ENCODE results near the gene RGPD6. TPM values are rescaled to one million over a fixed set of nuclear protein-coding genes. Genes with fewer than 3 reads are reported as not detected.
A peak's percentile ranks its signal among the peaks of the same experiment; 100 is the strongest.
"Not testable (repeated sequence)": the region's sequence is repeated elsewhere in the genome, so short reads cannot be mapped to it uniquely, and the experiment has no call there.

Gene RGPD6
- 19.7 and 41.8 TPM in 2 replicates for total RNA-seq (2014; rRNA removed; shearing (Covaris generic))

- not testable (repeated sequence) for H3K4me3 ChIP-seq (ENCODE audit: insufficient read depth, low read depth, low read length); H3K36me3 ChIP-seq (replicated peaks; ENCODE audit: control insufficient read depth, insufficient read depth, low read length); DNase-seq; H3K27me3 ChIP-seq (ENCODE audit: control insufficient read depth, insufficient read depth, low read length)
Measured at GRCh38 chr2:110576763-110577416, at the start of gene RGPD6. Gene RGPD6, minus strand, starts transcription at chr2:110577222. Its CDS starts 198 bp downstream, at chr2:110577024.

DNA sequence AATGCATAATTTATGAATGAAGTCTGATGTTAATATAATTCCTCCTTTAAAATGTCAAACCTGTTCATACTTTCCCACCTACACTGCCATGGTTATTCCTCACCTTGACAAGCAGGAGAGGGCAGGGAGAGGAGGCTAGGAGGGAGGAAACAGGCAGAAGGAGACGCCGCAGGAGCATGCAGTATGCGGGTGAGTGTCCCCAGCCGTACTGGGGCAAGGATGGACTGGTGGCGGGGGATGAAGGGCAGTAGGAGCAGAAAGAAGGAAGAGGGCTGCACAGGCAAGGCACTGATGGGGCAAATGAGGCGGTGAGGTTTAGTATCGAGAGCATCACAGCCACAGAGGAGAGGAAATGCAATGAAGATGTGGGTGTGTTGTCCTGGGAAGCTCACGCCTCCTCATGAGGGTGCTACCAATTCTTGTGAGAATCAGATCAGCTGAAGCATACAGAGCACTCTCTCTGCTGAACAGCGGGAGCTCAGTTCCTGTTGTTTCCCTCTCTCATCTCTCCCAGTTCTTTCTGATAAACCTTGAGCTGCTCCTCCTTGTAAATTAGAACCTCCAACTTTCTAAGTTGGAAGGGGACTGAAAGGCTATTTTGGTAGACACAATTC is 42.4 kb upstream of the RGPD6 start:
- DNase-seq; H3K4me3 ChIP-seq (ENCODE audit: insufficient read depth, low read depth, low read length); H3K27me3 ChIP-seq (ENCODE audit: control insufficient read depth, insufficient read depth, low read length); H3K36me3 ChIP-seq (replicated peaks; ENCODE audit: control insufficient read depth, insufficient read depth, low read length): not testable (repeated sequence)

DNA sequence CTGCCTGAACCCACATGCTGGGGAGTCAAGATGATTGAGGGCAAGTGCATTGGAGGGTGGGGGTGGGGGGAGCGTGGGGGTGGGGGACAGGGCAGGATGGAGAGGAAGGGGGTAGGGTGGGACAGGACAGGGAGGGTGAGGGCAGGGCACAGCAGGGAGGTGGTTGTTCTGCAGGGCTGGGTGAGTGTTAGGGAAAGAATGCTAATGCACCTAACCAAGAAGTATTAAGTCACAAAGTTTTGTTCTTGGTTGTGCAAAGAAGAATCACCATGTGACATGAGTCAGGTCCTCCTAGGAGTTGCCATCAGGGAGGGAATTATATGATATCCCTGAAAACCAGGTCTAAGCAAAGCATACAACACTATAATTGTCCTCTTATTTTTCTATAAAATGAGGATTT is 36.9 kb upstream of the RGPD6 start:
- not testable (repeated sequence) for DNase-seq

DNA sequence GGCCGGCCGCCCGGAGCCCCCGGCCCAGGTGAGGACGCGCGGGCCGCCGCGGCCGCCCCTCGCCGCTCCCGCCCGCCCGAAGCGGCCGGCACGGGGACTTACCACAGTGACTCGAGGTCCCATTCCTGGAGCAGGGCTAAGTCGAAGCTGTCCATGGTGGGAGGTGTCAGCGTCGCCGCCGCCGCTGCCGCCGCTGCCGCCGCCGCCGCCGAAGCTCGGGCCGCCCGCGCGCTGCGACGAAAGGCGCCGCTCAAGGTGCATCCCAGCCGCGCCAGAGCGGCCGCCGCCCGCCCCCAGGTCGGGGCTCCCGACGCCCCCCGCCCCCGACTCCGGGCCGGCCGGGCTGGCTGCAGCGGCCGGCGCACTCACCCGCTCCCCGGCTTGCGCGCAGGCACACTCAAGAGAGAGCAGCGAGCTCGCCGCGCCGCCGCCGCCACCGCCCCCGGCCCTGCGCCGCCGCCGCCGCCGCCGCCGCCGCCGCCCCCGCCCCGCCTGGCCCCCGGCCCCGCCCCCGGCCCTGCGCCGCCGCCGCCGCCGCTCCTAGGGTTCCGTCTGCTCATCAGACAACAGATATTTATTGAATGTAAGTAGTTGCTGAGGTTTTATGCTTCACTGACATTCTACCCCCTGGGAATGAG is 33.7 kb upstream of the RGPD6 start:
- not testable (repeated sequence) for H3K4me3 ChIP-seq (ENCODE audit: insufficient read depth, low read depth, low read length); DNase-seq; H3K36me3 ChIP-seq (replicated peaks; ENCODE audit: control insufficient read depth, insufficient read depth, low read length); H3K27me3 ChIP-seq (ENCODE audit: control insufficient read depth, insufficient read depth, low read length)

More for the DNA sequence above, 36.9 kb upstream of the RGPD6 start:
- not testable (repeated sequence) for H3K36me3 ChIP-seq (replicated peaks; ENCODE audit: control insufficient read depth, insufficient read depth, low read length); H3K4me3 ChIP-seq (ENCODE audit: insufficient read depth, low read depth, low read length); H3K27me3 ChIP-seq (ENCODE audit: control insufficient read depth, insufficient read depth, low read length)

- not testable (repeated sequence) for DNase-seq; H3K36me3 ChIP-seq (replicated peaks; ENCODE audit: control insufficient read depth, insufficient read depth, low read length); H3K27me3 ChIP-seq (ENCODE audit: control insufficient read depth, insufficient read depth, low read length)
- H3K4me3 ChIP-seq (ENCODE audit: insufficient read depth, low read depth, low read length): peak overlapping the region; percentile 14
Measured at GRCh38 chr2:110609843-110610612, 33.0 kb upstream of the RGPD6 start.

DNA sequence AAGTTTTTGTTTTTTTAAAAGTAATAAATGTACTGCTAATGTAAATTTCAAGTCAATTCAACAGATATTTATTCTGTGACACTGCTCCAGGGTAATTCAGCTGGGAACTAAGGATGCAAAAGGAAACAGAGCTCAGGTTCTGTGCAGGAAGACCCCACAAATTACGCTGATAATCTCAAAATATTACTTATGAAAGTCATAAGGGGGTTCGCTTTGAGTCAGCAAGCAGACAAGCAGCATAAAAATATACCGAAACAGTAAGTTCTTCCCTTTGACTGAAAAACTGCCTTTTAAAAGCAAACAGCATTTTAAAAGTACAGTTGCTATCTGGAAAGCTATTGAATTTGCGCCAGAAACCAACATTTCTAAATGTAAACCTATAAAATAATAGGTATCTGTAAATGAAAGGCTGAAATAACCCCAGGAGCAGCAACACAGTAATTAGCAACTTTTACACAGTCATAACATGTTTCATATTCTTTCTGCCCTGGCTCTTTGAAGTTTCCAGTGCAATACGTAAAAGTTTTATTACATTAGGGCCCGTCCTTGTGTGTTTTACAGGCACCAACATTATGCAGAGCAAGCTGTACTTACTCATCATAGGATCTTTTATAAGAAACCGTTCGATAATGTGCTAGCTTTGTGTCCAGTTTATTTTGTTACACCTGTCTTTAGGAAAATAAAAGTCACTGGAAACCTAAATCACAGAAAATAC is 31.9 kb upstream of the RGPD6 start:
- DNase-seq; H3K27me3 ChIP-seq (ENCODE audit: control insufficient read depth, insufficient read depth, low read length); H3K4me3 ChIP-seq (ENCODE audit: insufficient read depth, low read depth, low read length): not testable (repeated sequence)

DNA sequence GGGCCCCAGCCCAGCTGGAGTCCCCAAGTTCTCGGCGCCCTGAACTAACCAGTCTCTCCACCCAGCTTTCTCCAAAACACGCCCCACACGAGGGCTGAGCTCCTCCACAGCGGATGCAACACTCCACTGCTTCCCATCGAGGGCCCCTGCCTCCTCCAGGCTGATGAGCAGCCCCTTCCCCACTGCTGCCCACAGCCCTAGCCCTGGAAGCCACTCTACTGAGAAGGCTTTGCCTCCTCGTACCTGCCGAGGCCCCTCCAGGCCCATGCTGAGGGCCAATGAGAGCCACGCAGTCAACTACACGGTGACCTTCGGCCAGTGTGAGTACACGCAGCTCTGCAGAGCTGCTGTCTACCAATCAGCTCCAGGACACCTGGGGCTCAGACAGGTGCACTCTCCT is 28.0 kb upstream of the RGPD6 start:
- not testable (repeated sequence) for H3K27me3 ChIP-seq (ENCODE audit: control insufficient read depth, insufficient read depth, low read length); H3K36me3 ChIP-seq (replicated peaks; ENCODE audit: control insufficient read depth, insufficient read depth, low read length); DNase-seq

More for the DNA sequence above, 31.9 kb upstream of the RGPD6 start:
- not testable (repeated sequence) for H3K36me3 ChIP-seq (replicated peaks; ENCODE audit: control insufficient read depth, insufficient read depth, low read length)

DNA sequence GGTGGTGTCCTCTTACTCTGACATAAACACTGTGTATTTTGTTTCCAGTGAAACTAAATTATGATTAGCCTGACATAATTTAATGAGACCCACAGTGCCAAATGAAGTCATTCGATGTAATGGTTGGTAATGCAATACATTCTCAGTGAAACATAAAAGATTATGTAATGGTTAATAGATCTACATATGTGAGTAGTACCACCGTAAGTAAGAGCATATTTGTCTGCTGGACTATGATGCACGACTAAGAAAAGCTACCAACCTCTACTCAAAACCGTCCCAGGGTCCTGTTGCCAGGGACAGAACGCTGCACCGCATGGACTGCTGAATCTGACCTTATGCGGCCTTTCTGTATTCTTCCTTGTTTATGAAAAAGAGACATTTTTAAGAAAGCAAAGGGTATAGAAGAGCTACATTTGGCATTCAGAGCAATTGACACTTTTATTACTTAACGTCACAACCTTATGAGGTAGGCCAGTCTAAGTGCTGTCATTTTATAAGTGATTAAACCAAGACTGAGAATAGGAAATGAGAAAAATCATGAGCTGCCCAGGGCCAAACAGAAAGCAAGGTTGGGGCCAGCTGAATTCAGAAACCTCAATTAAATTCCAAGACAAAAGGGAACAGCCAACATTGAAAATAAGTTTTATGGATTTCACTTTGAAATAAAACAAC is 27.0 kb upstream of the RGPD6 start:
- not testable (repeated sequence) for DNase-seq; H3K36me3 ChIP-seq (replicated peaks; ENCODE audit: control insufficient read depth, insufficient read depth, low read length); H3K27me3 ChIP-seq (ENCODE audit: control insufficient read depth, insufficient read depth, low read length); H3K4me3 ChIP-seq (ENCODE audit: insufficient read depth, low read depth, low read length)

More for the DNA sequence above, 28.0 kb upstream of the RGPD6 start:
- not testable (repeated sequence) for H3K4me3 ChIP-seq (ENCODE audit: insufficient read depth, low read depth, low read length)

DNA sequence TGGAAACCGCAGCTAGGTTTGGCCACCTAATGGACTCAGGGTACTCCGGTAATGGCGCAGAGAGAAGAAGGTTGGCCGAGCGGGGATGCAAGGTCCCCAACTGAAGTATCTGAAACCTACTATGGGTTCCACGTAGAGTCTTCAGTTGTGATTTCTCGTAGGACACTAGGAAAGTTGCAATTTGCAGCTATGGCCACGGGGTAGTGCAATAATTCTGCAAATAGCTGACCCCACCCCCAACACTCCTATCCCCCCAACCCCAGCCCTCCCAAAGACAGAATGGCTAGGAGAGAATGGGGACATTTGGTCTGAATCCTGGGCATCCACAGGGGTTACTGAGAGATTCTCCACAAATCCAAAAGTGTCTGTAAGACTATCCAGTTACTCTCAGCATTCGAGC is 25.1 kb upstream of the RGPD6 start:
- not testable (repeated sequence) for DNase-seq; H3K4me3 ChIP-seq (ENCODE audit: insufficient read depth, low read depth, low read length); H3K36me3 ChIP-seq (replicated peaks; ENCODE audit: control insufficient read depth, insufficient read depth, low read length); H3K27me3 ChIP-seq (ENCODE audit: control insufficient read depth, insufficient read depth, low read length)

DNA sequence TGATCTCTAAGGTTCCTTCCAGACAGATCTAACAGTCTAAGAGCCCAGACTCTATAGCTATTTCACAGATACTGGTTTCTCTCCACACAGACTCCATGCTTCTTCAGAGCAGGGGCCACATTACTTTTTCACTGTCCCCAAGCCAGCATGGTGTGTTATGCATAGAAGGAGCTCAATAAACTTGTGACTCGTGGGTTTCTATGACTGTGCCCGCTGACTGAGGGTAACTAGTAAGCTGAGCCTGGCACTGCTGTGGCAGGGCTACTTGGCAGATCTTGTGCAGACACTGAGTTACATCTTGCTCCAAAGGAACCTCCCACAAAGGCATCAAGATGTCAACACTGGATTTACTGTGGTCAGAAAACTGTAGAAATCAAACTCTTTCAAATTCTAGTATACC is 15.0 kb upstream of the RGPD6 start:
- DNase-seq; H3K4me3 ChIP-seq (ENCODE audit: insufficient read depth, low read depth, low read length): not testable (repeated sequence)

GRCh38 chr2:110589677-110590330 is 12.8 kb upstream of the RGPD6 start:
- not testable (repeated sequence) for DNase-seq; H3K4me3 ChIP-seq (ENCODE audit: insufficient read depth, low read depth, low read length); H3K36me3 ChIP-seq (replicated peaks; ENCODE audit: control insufficient read depth, insufficient read depth, low read length); H3K27me3 ChIP-seq (ENCODE audit: control insufficient read depth, insufficient read depth, low read length)

More for the DNA sequence above, 15.0 kb upstream of the RGPD6 start:
- not testable (repeated sequence) for H3K36me3 ChIP-seq (replicated peaks; ENCODE audit: control insufficient read depth, insufficient read depth, low read length); H3K27me3 ChIP-seq (ENCODE audit: control insufficient read depth, insufficient read depth, low read length)

DNA sequence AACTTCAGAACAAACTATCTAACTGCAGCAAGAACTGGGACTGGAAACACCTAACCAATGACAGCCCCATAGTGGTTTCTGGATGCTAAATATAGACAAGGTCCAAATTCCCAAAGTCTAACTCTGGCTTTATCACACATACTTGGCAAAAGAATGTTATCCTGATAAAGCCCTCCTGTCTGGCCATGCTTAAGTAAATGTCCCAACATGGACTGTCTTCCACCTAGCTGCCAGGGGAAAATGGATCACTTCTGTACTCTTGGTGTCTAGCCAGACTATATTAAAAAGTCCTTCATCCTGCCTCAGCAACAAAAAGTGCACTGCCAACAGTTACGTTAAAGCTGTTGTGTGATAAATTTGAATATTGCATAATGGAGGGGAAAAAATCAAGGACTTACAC is 11.5 kb upstream of the RGPD6 start:
- not testable (repeated sequence) for H3K4me3 ChIP-seq (ENCODE audit: insufficient read depth, low read depth, low read length); H3K27me3 ChIP-seq (ENCODE audit: control insufficient read depth, insufficient read depth, low read length)

GRCh38 chr2:110579216-110579965 is 2.4 kb upstream of the RGPD6 start:
- not testable (repeated sequence) for H3K4me3 ChIP-seq (ENCODE audit: insufficient read depth, low read depth, low read length); DNase-seq; H3K27me3 ChIP-seq (ENCODE audit: control insufficient read depth, insufficient read depth, low read length); H3K36me3 ChIP-seq (replicated peaks; ENCODE audit: control insufficient read depth, insufficient read depth, low read length)

More for the DNA sequence above, 11.5 kb upstream of the RGPD6 start:
- H3K36me3 ChIP-seq (replicated peaks; ENCODE audit: control insufficient read depth, insufficient read depth, low read length); DNase-seq: not testable (repeated sequence)

Measured in H7 (cell line).